GM12801 (cell line): Measurements from ENCODE around the gene PHLPP1.

Source experiments
- CTCF ChIP-seq: IDR thresholded peaks from one replicate; pipeline ENCODE4 v1.5.1; 2011; ENCODE audit warnings: control low read depth; ENCODE audit not compliant: insufficient read length; ENCODE audit errors: extremely low read depth

Gene PHLPP1

GRCh38 chr18:62751341-62751821 is 36.0 kb downstream of the PHLPP1 start:
- TF ChIP-seq CTCF: no peak

- TF ChIP-seq CTCF: no peak
Observed at GRCh38 chr18:62751977-62752376, 36.6 kb downstream of the PHLPP1 start.

- no peak for TF ChIP-seq CTCF
Observed at GRCh38 chr18:62754026-62754425, 38.7 kb downstream of the PHLPP1 start.

- TF ChIP-seq CTCF: no peak
Observed at GRCh38 chr18:62755454-62755853, 40.1 kb downstream of the PHLPP1 start.

- TF ChIP-seq CTCF: no peak
Observed at GRCh38 chr18:62755946-62756345, 40.6 kb downstream of the PHLPP1 start.

GRCh38 chr18:62757399-62758010 is 42.2 kb downstream of the PHLPP1 start:
- TF ChIP-seq CTCF: no peak

GRCh38 chr18:62758591-62758990 is 43.2 kb downstream of the PHLPP1 start:
- TF ChIP-seq CTCF: no peak
